Nephron progenitor cell (in vitro differentiated cells): Measurements from ENCODE around the gene LCTL.

Source experiments
- DNase-seq: peaks from one replicate; pipeline ENCODE4 v3.0.0; 2021
- H3K27ac Mint-ChIP-seq: 2 replicates; pipeline ENCODE4 v1.8.0; 2021; ENCODE audit warnings: mild to moderate bottlenecking, moderate library complexity, mixed read lengths
- H3K27me3 Mint-ChIP-seq: 2 replicates; pipeline ENCODE4 v1.8.0; 2021; ENCODE audit warnings: mild to moderate bottlenecking, low read depth, mixed read lengths; ENCODE audit not compliant: poor library complexity
- H3K36me3 Mint-ChIP-seq: 2 replicates; pipeline ENCODE4 v1.8.0; 2021; ENCODE audit warnings: low read depth, mixed read lengths
- H3K4me1 Mint-ChIP-seq: 2 replicates; pipeline ENCODE4 v1.8.0; 2021; ENCODE audit warnings: mixed read lengths
- H3K4me3 Mint-ChIP-seq: 2 replicates; pipeline ENCODE4 v1.8.0; 2021; ENCODE audit warnings: mild to moderate bottlenecking, moderate library complexity, mixed read lengths
- H3K9me3 Mint-ChIP-seq: 2 replicates; pipeline ENCODE4 v1.8.0; 2021; ENCODE audit warnings: mild to moderate bottlenecking, moderate library complexity, mixed read lengths
- TF ChIP-seq, protein P1 (sequence below): fragments of 200-600 bp; sonication (generic); IDR thresholded peaks from 2 replicates; pipeline ENCODE4 v1.5.0; 2021; ENCODE audit warnings: antibody characterized with exemption

The LCTL gene

DNA sequence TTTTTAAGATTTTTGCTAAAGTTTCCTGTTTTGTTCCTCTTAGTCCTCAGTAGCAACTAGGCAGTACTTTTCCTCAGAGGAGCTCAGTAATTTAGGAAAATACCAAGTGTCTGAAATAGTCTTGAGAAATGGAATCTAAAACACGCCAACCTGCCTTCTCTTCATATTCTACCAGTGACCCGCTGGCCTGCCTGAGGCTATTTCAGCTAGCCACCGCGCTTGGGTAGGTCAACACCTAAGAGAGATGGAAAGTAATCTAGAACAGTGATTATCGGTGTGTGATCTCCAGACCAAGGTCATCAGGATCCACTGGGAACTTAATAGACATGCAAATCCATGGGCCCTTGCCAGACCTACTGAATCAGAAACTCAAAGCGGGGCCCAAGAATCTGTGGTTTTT is 7.5 kb downstream of the LCTL start:
- no peak overlapping the region for H3K27ac Mint-ChIP-seq
- H3K36me3 Mint-ChIP-seq = peaks cover 19% of the 10 kb centered on the region
- TF ChIP-seq, protein P1, sequence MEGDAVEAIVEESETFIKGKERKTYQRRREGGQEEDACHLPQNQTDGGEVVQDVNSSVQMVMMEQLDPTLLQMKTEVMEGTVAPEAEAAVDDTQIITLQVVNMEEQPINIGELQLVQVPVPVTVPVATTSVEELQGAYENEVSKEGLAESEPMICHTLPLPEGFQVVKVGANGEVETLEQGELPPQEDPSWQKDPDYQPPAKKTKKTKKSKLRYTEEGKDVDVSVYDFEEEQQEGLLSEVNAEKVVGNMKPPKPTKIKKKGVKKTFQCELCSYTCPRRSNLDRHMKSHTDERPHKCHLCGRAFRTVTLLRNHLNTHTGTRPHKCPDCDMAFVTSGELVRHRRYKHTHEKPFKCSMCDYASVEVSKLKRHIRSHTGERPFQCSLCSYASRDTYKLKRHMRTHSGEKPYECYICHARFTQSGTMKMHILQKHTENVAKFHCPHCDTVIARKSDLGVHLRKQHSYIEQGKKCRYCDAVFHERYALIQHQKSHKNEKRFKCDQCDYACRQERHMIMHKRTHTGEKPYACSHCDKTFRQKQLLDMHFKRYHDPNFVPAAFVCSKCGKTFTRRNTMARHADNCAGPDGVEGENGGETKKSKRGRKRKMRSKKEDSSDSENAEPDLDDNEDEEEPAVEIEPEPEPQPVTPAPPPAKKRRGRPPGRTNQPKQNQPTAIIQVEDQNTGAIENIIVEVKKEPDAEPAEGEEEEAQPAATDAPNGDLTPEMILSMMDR = no peak
- no peak for DNase-seq
- H3K27me3 Mint-ChIP-seq = peaks cover 7% of the 10 kb centered on the region
- no peak overlapping the region for H3K4me3 Mint-ChIP-seq
- H3K9me3 Mint-ChIP-seq = peaks cover 11% of the 10 kb centered on the region
- peaks cover 9% of the 10 kb centered on the region for H3K4me1 Mint-ChIP-seq

DNA sequence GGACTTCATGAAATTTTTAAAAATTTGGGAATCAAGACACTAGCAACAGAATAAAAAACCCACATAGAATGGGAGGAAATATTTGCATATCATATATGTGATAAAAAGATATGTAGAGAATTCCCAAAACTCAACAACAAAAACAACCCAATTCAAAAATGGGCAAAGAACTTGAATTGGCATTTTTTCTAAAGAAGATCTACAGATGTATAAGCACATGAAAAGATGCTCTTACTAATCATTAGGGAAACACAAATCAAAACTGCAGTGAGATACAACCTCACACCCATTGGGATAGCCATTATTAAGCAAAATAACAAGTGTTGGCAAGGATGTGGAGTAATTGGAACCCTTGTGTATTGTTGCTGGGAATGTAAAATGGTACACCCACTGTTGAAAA is 10.1 kb downstream of the LCTL start:
- H3K4me3 Mint-ChIP-seq = no peak overlapping the region

DNA sequence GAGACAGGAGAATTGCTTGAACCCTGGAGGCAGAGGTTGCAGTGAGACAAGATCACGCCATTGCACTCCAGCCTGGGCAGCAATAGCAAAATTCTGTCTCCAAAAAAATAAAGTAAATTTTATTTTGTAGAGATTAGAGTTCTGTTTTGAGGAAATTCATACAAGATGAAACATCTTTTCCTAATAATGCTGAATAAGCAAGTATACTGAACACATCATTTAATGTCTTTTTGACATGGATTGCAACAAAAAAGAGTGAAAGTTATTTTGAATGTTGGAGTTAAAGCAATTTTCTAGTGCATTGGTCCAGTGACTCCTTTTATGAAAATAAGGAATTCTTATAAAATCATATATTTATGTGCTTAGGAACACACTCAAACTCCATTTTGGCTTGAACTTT is 20.5 kb downstream of the LCTL start:
- H3K9me3 Mint-ChIP-seq = peaks cover 5% of the 10 kb centered on the region
- DNase-seq = no peak
- no peak overlapping the region for H3K27ac Mint-ChIP-seq
- TF ChIP-seq, protein P1 = no peak
- no peak overlapping the region for H3K4me3 Mint-ChIP-seq
- H3K36me3 Mint-ChIP-seq = peaks cover 53% of the 10 kb centered on the region
- H3K27me3 Mint-ChIP-seq = no peaks in the 10 kb centered on the region
- no peaks in the 10 kb centered on the region for H3K4me1 Mint-ChIP-seq

More for the DNA sequence above, 10.1 kb downstream of the LCTL start:
- H3K27me3 Mint-ChIP-seq = peaks cover 7% of the 10 kb centered on the region
- DNase-seq = no peak
- no peak overlapping the region for H3K27ac Mint-ChIP-seq
- TF ChIP-seq, protein P1 = no peak
- peaks cover 11% of the 10 kb centered on the region for H3K9me3 Mint-ChIP-seq
- H3K36me3 Mint-ChIP-seq = peaks cover 34% of the 10 kb centered on the region
- peaks cover 8% of the 10 kb centered on the region for H3K4me1 Mint-ChIP-seq

DNA sequence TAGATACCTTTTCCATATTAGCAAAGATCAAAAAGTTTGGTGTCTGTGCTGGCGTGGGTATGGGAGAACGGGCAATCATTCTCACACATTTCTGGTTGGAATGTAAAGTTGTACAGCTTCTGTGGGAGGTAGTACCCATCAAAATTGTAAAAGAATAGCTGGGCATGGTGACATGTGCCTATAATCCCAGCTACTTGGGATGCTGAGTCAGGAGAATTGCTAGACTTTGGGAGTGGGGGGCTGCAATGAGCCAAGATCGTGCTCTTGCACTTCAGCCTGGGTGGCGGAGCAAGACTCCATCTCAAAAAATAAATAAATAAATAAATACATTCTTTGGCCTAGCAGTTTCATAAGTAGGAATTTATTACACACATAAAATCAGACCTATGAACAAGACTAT is 22.9 kb downstream of the LCTL start:
- H3K27me3 Mint-ChIP-seq = no peaks in the 10 kb centered on the region
- TF ChIP-seq, protein P1 = no peak
- no peaks in the 10 kb centered on the region for H3K4me1 Mint-ChIP-seq
- no peak for DNase-seq
- H3K4me3 Mint-ChIP-seq = no peak overlapping the region
- no peak overlapping the region for H3K27ac Mint-ChIP-seq
- peaks cover 5% of the 10 kb centered on the region for H3K9me3 Mint-ChIP-seq
- H3K36me3 Mint-ChIP-seq = peaks cover 55% of the 10 kb centered on the region

DNA sequence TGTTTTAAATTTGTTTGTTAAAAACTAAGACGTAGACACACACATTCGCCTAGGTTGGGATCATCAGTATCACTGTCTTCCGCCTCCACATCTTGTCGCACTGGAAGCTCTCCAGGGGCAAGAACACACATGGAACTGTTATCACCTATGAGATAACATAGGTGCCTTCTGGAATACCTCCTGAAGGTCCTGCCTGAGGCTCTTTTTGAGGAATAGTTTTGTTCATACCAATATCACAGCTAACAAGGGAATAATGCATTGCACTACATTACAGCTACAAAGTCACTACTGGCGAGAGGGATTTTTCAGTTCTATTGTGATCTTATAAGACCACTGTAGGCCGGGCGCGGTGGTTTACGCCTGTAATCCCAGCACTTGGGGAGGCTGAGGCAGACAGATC is 30.7 kb downstream of the LCTL start:
- H3K4me3 Mint-ChIP-seq = no peak overlapping the region
- TF ChIP-seq, protein P1 = no peak
- no peaks in the 10 kb centered on the region for H3K4me1 Mint-ChIP-seq
- H3K27me3 Mint-ChIP-seq = no peaks in the 10 kb centered on the region
- peaks cover 23% of the 10 kb centered on the region for H3K36me3 Mint-ChIP-seq
- DNase-seq = no peak
- no peaks in the 10 kb centered on the region for H3K9me3 Mint-ChIP-seq
- no peak overlapping the region for H3K27ac Mint-ChIP-seq

DNA sequence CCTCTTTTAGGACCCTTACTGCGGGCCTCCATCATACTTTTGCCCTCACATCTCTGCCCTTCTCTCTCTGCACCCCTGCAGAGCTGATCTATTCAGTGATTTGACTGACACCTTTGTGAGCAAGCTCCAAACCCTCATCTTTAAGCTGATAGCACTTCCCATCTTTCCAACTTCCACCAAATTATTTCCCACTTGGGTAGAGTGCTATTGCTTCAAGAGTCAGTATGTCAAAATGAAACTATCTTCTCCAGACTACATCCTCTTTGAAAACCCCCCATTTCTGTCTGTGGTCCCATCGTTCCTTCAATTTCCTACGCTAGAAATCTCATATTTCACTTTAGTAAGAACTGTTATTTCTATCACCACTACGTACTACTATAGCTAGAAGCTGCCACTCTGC is 41.0 kb downstream of the LCTL start:
- no peak overlapping the region for H3K4me3 Mint-ChIP-seq
- TF ChIP-seq, protein P1 = no peak
- H3K27me3 Mint-ChIP-seq = no peaks in the 10 kb centered on the region
- no peaks in the 10 kb centered on the region for H3K4me1 Mint-ChIP-seq
- DNase-seq = no peak
- no peak overlapping the region for H3K27ac Mint-ChIP-seq
- no peaks in the 10 kb centered on the region for H3K9me3 Mint-ChIP-seq
- peaks cover 16% of the 10 kb centered on the region for H3K36me3 Mint-ChIP-seq
